Fibroblast of villous mesenchyme (primary cell): ENCODE measurements around the gene LY6G6D. TPM values are rescaled to one million over a fixed set of nuclear protein-coding genes. Genes with fewer than 3 reads are reported as not detected.

Source experiments
- DNase-seq: peaks from one replicate; pipeline ENCODE4 v3.0.0-alpha.2; 2010; ENCODE audit warnings: low read depth
- H3K4me3 ChIP-seq: 2 replicates; pipeline ENCODE4 v1.5.1; 2011; ENCODE audit warnings: low read depth, mild to moderate bottlenecking, low read length
- total RNA-seq: library from RNA; depleted of rRNA; stranded (reverse); fragments of >200 nt; gene quantifications from 2 replicates; pipeline ENCODE4 v1.2.3, GENCODE V29; 2012
- TF ChIP-seq, protein P1 (sequence below): IDR thresholded peaks from 2 replicates; pipeline ENCODE4 v1.5.1; 2012; ENCODE audit warnings: low read depth, mild to moderate bottlenecking, low read length; ENCODE audit not compliant: insufficient read depth

Gene LY6G6D
- total RNA-seq, 1 donor: not detected

DNA sequence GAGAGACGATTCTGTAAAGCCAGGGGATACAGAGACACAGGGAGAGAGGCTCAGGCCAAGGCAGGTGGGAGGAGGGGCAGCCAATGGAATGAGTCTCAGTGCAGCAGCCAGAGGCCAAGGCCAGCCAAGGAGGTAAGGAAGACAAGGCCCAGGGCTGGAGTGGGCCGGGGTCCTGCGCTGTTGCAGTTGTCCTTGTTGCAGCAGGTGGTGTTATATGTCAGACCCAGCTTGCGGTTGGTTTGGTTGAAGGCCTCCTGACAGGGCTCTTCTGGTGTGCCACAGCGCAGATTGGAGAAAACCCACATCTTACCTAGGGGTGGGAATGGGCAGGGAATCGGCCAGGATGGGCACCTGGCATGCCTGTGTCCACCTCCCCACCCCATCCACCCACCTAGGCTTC, 3.9 kb downstream of the LY6G6D start:
- no peak for DNase-seq
- TF ChIP-seq, protein P1, sequence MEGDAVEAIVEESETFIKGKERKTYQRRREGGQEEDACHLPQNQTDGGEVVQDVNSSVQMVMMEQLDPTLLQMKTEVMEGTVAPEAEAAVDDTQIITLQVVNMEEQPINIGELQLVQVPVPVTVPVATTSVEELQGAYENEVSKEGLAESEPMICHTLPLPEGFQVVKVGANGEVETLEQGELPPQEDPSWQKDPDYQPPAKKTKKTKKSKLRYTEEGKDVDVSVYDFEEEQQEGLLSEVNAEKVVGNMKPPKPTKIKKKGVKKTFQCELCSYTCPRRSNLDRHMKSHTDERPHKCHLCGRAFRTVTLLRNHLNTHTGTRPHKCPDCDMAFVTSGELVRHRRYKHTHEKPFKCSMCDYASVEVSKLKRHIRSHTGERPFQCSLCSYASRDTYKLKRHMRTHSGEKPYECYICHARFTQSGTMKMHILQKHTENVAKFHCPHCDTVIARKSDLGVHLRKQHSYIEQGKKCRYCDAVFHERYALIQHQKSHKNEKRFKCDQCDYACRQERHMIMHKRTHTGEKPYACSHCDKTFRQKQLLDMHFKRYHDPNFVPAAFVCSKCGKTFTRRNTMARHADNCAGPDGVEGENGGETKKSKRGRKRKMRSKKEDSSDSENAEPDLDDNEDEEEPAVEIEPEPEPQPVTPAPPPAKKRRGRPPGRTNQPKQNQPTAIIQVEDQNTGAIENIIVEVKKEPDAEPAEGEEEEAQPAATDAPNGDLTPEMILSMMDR: no peak
- H3K4me3 ChIP-seq: no peak overlapping the region

DNA sequence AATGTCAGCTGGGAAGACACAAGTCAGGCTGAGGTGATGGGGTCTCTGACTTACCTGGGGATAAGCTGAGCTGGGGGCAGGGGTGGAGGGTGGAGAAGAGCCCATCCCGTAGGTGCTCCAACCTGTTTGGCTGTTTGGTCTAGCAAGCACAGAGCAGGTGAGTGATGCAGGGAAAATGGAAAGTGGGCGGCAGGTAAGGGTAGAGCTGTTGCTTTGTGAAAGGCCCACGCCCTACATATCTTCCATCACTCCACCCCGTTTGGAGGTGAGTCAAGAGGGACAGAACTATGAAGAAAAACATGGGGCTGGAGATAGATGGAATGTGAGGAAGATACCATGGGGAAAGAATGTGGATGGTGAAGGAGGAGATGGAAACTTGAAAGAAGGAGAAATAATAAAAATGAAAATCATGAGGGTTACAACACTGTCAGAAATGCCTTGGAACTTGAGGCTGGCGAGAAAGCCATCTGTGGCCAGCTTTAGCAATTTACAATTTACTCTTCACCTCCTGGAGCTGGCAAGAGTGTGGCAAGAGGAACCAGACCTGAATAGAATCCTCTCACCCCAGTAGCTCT, 5.1 kb downstream of the LY6G6D start:
- DNase-seq: no peak
- no peak overlapping the region for H3K4me3 ChIP-seq
- TF ChIP-seq, protein P1: no peak

DNA sequence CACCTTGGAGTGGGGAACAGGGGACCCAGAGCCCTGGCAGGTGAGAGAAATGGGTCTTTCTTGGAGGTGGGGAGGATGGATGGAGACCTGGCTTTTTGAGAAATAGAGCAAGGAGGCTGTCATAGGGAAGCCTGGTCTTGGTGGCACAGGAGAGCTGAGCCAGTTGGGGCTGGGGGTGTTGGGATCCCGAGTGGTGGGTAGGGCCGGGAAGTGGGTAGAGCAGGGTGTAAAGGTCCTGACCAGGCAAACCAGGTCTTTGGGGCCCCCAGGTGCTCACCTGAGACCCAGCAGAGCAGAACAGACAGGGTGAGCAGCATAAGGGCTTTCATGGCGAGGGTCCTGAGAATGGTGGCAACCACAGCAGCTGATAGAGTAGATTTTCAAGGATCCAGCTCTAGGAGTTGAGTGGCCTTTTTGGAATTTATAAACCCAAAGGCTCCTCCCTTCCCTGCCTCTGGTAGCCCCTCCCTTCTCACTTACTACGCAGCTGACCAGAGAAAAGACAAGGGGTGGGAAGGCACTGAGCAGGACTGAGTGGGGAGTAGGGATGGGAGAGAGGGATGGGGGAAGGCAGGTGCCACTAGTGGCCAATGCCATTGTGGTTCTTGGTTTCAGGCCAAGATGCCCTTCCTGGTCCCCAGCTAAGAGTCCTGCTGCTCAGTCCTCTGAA, 6.3 kb downstream of the LY6G6D start, which contains the start of gene LY6G6C:
Gene LY6G6C, minus strand, starts transcription at position 396 of the 670 bp plus-strand sequence. Its CDS starts 67 bp downstream, at position 329.
- DNase-seq: no peak
- TF ChIP-seq, protein P1: no peak
- no peak within 1 kb of the TSS for H3K4me3 ChIP-seq

DNA sequence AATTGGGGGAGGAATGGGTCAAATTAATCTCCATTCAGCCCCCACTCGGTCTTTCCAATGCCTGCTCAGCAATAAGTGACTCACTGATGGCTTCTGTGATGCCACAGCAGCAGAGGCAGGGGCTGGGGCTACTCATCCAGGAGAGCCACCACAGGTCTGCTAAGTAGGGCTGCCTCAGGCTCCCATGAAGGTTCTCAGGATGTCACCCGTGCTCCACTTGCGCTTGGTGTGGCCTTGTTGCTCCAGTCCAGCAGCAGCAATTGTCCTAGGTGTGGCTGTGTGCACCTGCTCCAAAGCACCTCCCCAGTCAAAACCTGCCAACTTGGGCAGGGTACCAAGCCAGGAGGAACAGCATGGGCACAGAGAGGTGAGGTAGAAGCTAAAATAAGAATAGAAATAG, 7.0 kb downstream of the LY6G6D start:
- TF ChIP-seq, protein P1: no peak
- no peak overlapping the region for H3K4me3 ChIP-seq
- no peak for DNase-seq

DNA sequence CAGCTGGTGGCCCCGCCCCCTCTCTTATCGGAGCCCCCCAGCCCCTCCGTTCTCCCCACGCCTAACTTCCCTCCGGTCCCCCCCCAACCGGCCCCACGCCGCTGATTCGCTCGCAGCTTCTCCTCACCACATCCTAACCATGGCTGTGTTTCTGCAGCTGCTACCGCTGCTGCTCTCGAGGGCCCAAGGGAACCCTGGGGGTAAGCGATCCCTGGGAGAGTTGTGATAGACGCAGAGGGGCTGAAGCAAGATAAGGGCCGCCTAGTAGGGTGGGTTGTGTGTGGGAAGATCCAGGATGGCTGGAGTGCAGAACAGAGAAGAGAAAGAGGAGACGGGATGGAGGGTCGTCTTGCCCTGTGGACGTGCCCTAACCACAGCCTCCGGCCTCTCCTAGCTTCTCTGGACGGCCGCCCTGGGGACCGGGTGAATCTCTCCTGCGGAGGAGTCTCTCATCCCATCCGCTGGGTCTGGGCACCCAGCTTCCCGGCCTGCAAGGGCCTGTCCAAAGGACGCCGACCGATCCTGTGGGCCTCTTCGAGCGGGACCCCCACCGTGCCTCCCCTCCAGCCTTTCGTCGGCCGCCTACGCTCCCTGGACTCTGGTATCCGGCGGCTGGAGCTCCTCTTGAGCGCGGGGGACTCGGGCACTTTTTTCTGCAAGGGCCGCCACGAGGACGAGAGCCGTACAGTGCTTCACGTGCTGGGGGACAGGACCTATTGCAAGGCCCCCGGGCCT, 8.3 kb downstream of the LY6G6D start, which contains the start of gene MPIG6B:
Gene MPIG6B, plus strand, starts transcription at position 129 of the 735 bp plus-strand sequence. Its CDS starts 11 bp downstream, at position 140.
- no peak within 1 kb of the TSS for H3K4me3 ChIP-seq
- no peak for DNase-seq
- TF ChIP-seq, protein P1: no peak

DNA sequence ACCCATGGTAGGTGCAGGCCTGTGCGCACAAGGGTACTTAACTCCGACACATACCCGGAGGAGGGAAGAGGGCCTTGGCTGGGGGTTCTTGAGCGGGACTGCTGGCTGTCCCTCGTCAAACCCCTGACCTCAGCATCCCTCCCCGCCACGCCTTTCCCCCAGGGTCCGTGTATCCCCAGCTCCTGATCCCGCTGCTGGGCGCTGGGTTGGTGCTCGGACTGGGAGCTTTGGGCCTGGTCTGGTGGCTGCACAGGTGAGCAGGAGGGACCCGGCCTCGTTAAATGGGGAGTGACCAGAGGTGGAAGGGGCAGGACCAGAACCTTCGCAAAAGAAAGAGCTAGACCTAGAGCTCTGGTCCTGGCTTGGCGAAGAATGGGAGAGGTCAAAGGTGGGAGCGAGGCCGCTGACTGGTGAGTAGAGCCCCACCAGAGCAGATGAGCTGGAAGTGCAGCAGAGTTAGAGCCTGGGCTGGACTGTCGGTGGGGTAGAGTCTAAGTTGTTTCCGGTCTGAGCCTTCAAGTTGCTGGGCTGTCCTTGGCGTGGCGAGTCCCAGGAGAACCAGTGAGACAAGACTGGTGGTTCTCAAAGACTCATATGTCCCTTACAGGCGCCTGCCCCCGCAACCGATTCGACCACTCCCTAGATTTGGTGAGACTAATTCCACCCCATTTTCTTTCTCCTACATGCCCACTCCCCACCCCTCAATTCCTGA, 9.0 kb downstream of the LY6G6D start:
- TF ChIP-seq, protein P1: no peak
- DNase-seq: no peak
- H3K4me3 ChIP-seq: no peak overlapping the region
